Fibroblast of lung (primary cell): ENCODE measurements around the gene UQCRH.
"Not testable (repeated sequence)": the region's sequence is repeated elsewhere in the genome, so short reads cannot be mapped to it uniquely, and the experiment has no call there.

Experiments
- EZH2 ChIP-seq: IDR thresholded peaks from 2 replicates; pipeline ENCODE4 v1.5.1; 2012; ENCODE audit warnings: low read length, control low read depth, mild to moderate bottlenecking; ENCODE audit errors: missing control alignments
- TF ChIP-seq, protein P1 (sequence below), 2 donors: IDR thresholded peaks in 1 of 2; conservative IDR thresholded peaks in 1 of 2; 1 replicate in 1 of 2; 2 replicates in 1 of 2; pipeline ENCODE4 v1.5.1; 2011 to 2012; ENCODE audit warnings: low read length in 2 of 2, control low read depth in 1 of 2, inconsistent platforms in 1 of 2, low read depth in 1 of 2, mild to moderate bottlenecking in 1 of 2

DNA sequence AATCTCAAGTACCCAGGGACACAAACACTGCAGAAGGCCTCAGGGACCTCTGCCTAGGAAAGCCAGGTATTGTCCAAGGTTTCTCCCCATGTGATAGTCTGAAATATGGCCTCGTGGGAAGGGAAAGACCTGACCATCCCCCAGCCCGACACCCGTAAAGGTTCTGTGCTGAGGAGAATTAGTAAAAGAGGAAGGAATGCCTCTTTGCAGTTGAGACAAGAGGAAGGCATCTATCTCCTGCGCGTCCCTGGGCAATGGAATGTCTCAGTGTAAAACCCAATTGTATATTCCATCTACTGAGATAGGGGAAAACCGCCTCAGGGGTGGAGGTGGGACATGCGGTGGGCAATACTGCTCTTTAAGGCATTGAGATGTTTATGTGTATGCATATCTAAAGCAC, 26.3 kb downstream of the UQCRH start:
- TF ChIP-seq, protein P1, sequence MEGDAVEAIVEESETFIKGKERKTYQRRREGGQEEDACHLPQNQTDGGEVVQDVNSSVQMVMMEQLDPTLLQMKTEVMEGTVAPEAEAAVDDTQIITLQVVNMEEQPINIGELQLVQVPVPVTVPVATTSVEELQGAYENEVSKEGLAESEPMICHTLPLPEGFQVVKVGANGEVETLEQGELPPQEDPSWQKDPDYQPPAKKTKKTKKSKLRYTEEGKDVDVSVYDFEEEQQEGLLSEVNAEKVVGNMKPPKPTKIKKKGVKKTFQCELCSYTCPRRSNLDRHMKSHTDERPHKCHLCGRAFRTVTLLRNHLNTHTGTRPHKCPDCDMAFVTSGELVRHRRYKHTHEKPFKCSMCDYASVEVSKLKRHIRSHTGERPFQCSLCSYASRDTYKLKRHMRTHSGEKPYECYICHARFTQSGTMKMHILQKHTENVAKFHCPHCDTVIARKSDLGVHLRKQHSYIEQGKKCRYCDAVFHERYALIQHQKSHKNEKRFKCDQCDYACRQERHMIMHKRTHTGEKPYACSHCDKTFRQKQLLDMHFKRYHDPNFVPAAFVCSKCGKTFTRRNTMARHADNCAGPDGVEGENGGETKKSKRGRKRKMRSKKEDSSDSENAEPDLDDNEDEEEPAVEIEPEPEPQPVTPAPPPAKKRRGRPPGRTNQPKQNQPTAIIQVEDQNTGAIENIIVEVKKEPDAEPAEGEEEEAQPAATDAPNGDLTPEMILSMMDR (conservative IDR thresholded peaks at IDR 0.05 in 1 of 2, IDR thresholded peaks at IDR 0.05 in 1 of 2; ENCODE audit: low read depth in 1 of 2, low read length in 2 of 2) = not testable (repeated sequence)
- not testable (repeated sequence) for TF ChIP-seq EZH2
